A673 (cell line): ENCODE data around the gene PCDH7. TPM values are rescaled to one million over a fixed set of nuclear protein-coding genes. Genes with fewer than 3 reads are reported as not detected.
A peak's percentile ranks its signal among the peaks of the same experiment; 100 is the strongest.

ENCODE experiments used
- BruUV-seq: library from RNA; stranded (reverse); fragments of 400-500 nt; replicated peaks from 2 replicates; lab custom pipeline; 2021; lab: Mats Ljungman, UMichigan
- CTCF ChIA-PET: fragments of 300-600 bp; sonication (Branson Sonifier 250); formaldehyde crosslinking; loops from one replicate; lab custom pipeline; 2022; ENCODE audit warnings: antibody characterized with exemption; lab: Charles Lee
- POLR2A ChIA-PET: fragments of 300-600 bp; sonication (Branson Sonifier 250); formaldehyde crosslinking; loops from one replicate; lab custom pipeline; 2022; ENCODE audit warnings: antibody characterized with exemption; ENCODE audit not compliant: low non-redundant PET; lab: Charles Lee
- DNase-seq: peaks from one replicate; pipeline ENCODE4 v3.0.0-alpha.2; 2015; ENCODE audit warnings: low spot score
- H3K27ac ChIP-seq: fragments of 200-600 bp; sonication (generic); 2 replicates; pipeline ENCODE4 v1.5.1; 2016; ENCODE audit warnings: mixed run types, low read depth, mild to moderate bottlenecking, mixed read lengths, antibody characterized with exemption, low read length; ENCODE audit not compliant: poor library complexity, severe bottlenecking
- H3K27me3 ChIP-seq: fragments of 200-600 bp; sonication (generic); replicated peaks from 2 replicates; pipeline ENCODE4 v1.6.1; 2017; ENCODE audit warnings: mixed run types, low read depth, mild to moderate bottlenecking, mixed read lengths, antibody characterized with exemption, low read length; ENCODE audit not compliant: insufficient read depth, poor library complexity
- H3K36me3 ChIP-seq: fragments of 200-600 bp; sonication (generic); 2 replicates; pipeline ENCODE4 v1.6.1; 2016; ENCODE audit warnings: mixed run types, mild to moderate bottlenecking, mixed read lengths, antibody characterized with exemption, low read length; ENCODE audit not compliant: insufficient read depth, poor library complexity, severe bottlenecking
- H3K4me1 ChIP-seq: fragments of 200-600 bp; sonication (generic); 2 replicates; pipeline ENCODE4 v1.6.1; 2017; ENCODE audit warnings: mixed run types, mild to moderate bottlenecking, mixed read lengths, antibody characterized with exemption, low read length; ENCODE audit not compliant: insufficient read depth, poor library complexity, severe bottlenecking
- H3K4me3 ChIP-seq: fragments of 200-600 bp; sonication (generic); 2 replicates; pipeline ENCODE4 v1.5.1; 2016; ENCODE audit warnings: low read depth, mixed run types, mild to moderate bottlenecking, mixed read lengths, low read length; ENCODE audit not compliant: poor library complexity, severe bottlenecking
- H3K9me3 ChIP-seq: fragments of 200-600 bp; sonication (generic); 2 replicates; pipeline ENCODE4 v1.6.1; 2016; ENCODE audit warnings: mixed run types, low read depth, mild to moderate bottlenecking, mixed read lengths, antibody characterized with exemption, low read length; ENCODE audit not compliant: poor library complexity, severe bottlenecking
- CTCF ChIP-seq: fragments of 300-800, 200-600 bp; sonication (generic); conservative IDR thresholded peaks from 2 replicates; pipeline ENCODE4 v1.5.1; 2017; ENCODE audit warnings: low read depth, mild to moderate bottlenecking, antibody characterized with exemption, low read length, moderate library complexity, mixed read lengths
- EZH2 ChIP-seq: fragments of 200-600 bp; sonication (generic); IDR thresholded peaks from 2 replicates; pipeline ENCODE4 v1.6.1; 2017; ENCODE audit warnings: borderline replicate concordance, low read depth, mild to moderate bottlenecking, mixed read lengths, antibody characterized with exemption, low read length; ENCODE audit not compliant: poor library complexity, severe bottlenecking
- intact Hi-C: fragments of 100-400 bp; cut with micrococcal nuclease; formaldehyde crosslinking; loops from one replicate; pipeline ENCODE4 v1.10.0; 2022; ENCODE audit not compliant: unreplicated experiment
- total RNA-seq: library from RNA; stranded (reverse); gene quantifications from 2 replicates; pipeline ENCODE4 v1.2.3, GENCODE V29; 2021

The PCDH7 gene
- total RNA-seq, 1 experiment from 2014 or later, result 218 TPM

GRCh38 chr4:30746735-30747134 lies 26.6 kb downstream of the PCDH7 start:
- CTCF ChIA-PET, result no interaction called here
- no peaks in the 10 kb centered on the region for H3K9me3 ChIP-seq
- H3K36me3 ChIP-seq, result peaks cover 18% of the 10 kb centered on the region
- H3K27ac ChIP-seq, result no peak overlapping the region
- BruUV-seq, result no TSS peak
- no peaks in the 10 kb centered on the region for H3K27me3 ChIP-seq
- H3K4me1 ChIP-seq, result peaks cover 32% of the 10 kb centered on the region
- no peak overlapping the region for H3K4me3 ChIP-seq
- POLR2A ChIA-PET, result no interaction called here
- TF ChIP-seq EZH2, result no peak
- TF ChIP-seq CTCF, result no peak
- intact Hi-C loops, result no loop called here
- DNase-seq, result no peak

- H3K27ac ChIP-seq, result no peak overlapping the region
- DNase-seq, result no peak
- intact Hi-C loops, result no loop called here
Measured at GRCh38 chr4:30753316-30753715, 33.1 kb downstream of the PCDH7 start.

GRCh38 chr4:30754021-30754420 lies 33.9 kb downstream of the PCDH7 start:
- intact Hi-C loops, result no loop called here
- ChIA-PET POLR2A (no interaction called here), CTCF (no interaction called here)

More at GRCh38 chr4:30753316-30753715, 33.1 kb downstream of the PCDH7 start:
- CTCF ChIA-PET, result no interaction called here
- no peak overlapping the region for H3K4me3 ChIP-seq
- no peak for TF ChIP-seq EZH2
- peaks cover 44% of the 10 kb centered on the region for H3K4me1 ChIP-seq
- POLR2A ChIA-PET, result no interaction called here
- no TSS peak for BruUV-seq
- no peaks in the 10 kb centered on the region for H3K9me3 ChIP-seq
- no peaks in the 10 kb centered on the region for H3K27me3 ChIP-seq
- peaks cover under 1% of the 10 kb centered on the region for H3K36me3 ChIP-seq

More at GRCh38 chr4:30754021-30754420, 33.9 kb downstream of the PCDH7 start:
- no TSS peak for BruUV-seq
- H3K36me3 ChIP-seq, result no peaks in the 10 kb centered on the region
- H3K4me1 ChIP-seq, result peaks cover 44% of the 10 kb centered on the region
- no peak for TF ChIP-seq CTCF
- no peak for TF ChIP-seq EZH2
- H3K27me3 ChIP-seq, result no peaks in the 10 kb centered on the region
- H3K27ac ChIP-seq, result no peak overlapping the region
- DNase-seq, result peak; percentile 29
- no peaks in the 10 kb centered on the region for H3K9me3 ChIP-seq
- no peak overlapping the region for H3K4me3 ChIP-seq
